ENCODE measurements around the gene ZDHHC8.

ZDHHC8 gene

DNA sequence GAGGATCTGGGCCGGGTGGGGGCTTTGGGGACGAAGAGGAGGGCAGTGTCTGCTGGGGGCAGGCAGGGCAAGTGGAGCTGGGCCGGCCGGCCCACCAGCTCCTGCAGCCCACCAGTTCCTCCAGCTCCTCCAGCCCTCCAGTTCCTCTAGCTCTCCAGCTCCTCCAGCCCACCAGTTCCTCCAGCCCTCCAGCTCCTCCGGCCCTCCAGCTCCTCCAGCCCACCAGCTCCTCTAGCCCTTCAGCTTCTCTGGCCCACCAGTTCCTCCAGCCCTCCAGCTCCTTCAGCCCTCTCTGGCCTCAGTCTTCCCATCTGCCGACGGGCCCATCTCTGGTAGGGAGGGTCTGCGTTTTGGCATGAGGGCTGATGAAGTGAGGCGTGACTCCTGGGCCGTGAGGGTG, 28.4 kb downstream of the ZDHHC8 start:
- TF ChIP-seq, protein P1, sequence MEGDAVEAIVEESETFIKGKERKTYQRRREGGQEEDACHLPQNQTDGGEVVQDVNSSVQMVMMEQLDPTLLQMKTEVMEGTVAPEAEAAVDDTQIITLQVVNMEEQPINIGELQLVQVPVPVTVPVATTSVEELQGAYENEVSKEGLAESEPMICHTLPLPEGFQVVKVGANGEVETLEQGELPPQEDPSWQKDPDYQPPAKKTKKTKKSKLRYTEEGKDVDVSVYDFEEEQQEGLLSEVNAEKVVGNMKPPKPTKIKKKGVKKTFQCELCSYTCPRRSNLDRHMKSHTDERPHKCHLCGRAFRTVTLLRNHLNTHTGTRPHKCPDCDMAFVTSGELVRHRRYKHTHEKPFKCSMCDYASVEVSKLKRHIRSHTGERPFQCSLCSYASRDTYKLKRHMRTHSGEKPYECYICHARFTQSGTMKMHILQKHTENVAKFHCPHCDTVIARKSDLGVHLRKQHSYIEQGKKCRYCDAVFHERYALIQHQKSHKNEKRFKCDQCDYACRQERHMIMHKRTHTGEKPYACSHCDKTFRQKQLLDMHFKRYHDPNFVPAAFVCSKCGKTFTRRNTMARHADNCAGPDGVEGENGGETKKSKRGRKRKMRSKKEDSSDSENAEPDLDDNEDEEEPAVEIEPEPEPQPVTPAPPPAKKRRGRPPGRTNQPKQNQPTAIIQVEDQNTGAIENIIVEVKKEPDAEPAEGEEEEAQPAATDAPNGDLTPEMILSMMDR (conservative IDR thresholded peaks at IDR 0.05; ENCODE audit: control insufficient read depth, insufficient read depth, low read depth, low read length): no peak
- no peak overlapping the region for H3K4me3 ChIP-seq (ENCODE audit: control insufficient read depth, low read depth, low read length)

DNA sequence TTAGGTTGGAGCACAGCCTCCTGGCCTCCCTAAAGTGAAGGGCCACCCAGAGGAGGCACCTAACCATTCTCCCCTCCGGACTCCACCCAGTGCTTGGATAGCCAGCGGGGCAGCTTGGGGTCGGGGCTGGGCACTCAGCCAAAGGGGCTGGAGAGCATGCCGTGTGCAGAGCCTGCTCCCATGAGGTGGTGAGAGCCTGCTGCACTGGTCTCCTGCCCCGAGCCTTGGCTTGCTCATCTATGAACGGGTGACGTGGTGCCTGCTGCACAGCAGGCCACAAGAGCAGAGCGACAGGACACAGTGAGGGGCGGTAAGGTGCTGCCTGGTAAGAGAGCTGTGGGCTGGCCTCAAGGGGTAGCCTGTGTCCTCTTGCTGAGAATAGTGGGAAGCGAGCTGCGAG, 33.3 kb downstream of the ZDHHC8 start:
- DNase-seq (ENCODE audit: low read depth): no peak
- TF ChIP-seq, protein P1 (conservative IDR thresholded peaks at IDR 0.05; ENCODE audit: control insufficient read depth, insufficient read depth, low read depth, low read length): no peak
- no peak overlapping the region for H3K4me3 ChIP-seq (ENCODE audit: control insufficient read depth, low read depth, low read length)

More for the DNA sequence above, 28.4 kb downstream of the ZDHHC8 start:
- no peak for DNase-seq (ENCODE audit: low read depth)

DNA sequence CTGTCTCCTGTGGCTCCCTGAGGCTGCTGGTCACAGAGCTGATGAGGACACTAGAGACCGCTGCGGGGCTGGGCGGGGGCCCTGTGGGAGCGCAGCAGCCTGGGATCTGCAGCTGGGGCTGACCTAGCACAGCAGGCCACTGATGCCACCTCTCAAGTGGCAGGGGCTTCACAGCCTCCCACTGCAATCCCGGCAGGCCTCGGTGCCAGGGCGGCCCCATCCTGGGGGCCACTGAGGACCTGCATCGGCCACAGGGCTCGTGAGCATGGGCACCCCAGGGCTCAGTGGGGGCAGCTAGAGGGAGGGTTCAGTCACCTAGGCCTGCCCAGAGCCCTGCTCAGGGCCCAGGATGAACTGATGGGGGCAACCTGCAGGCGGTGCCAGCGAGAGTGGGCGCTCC, 33.8 kb downstream of the ZDHHC8 start:
- TF ChIP-seq, protein P1 (conservative IDR thresholded peaks at IDR 0.05; ENCODE audit: control insufficient read depth, insufficient read depth, low read depth, low read length): no peak
- no peak for DNase-seq (ENCODE audit: low read depth)

DNA sequence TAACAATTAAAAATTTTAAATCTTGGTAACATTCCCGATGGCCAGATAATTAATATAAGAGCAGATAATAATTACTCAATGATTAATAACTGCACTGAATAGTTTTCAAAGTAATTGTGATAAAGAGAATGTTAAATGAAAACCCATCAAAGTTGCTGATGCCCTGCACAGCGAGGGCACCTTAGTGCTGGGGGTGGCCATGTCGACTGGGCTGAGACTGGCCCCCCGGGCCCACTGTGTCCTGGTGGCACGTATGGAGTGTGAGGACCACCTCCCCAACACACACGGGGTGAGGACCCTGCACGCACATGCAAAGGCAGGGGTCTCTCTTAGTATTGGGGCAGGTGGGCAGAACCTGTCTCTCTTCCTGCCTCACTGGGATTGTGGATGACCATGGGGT, 34.3 kb downstream of the ZDHHC8 start:
- TF ChIP-seq, protein P1 (conservative IDR thresholded peaks at IDR 0.05; ENCODE audit: control insufficient read depth, insufficient read depth, low read depth, low read length): no peak
- no peak for DNase-seq (ENCODE audit: low read depth)
- H3K4me3 ChIP-seq (ENCODE audit: control insufficient read depth, low read depth, low read length): no peak overlapping the region

More for the DNA sequence above, 33.8 kb downstream of the ZDHHC8 start:
- H3K4me3 ChIP-seq (ENCODE audit: control insufficient read depth, low read depth, low read length): no peak overlapping the region

DNA sequence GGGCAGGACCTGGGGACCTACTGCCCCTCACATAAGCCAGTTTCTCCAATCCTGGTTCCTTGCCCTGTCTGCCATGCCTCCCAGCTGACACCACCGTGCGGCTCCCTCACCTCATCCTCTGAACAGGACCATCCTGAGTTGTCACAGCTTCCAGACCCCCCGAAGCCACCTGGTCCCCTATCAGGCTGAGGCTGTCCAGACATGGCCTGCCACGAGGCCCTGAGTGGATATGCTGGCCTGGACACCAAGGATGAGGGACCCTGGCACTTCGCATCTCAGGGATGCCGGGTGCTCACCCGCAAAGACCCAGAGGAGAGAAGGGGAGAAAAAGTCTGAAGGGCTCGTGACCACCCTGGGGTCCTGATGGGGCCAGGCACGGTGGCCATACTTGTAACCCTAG, 35.1 kb downstream of the ZDHHC8 start:
- H3K4me3 ChIP-seq (ENCODE audit: control insufficient read depth, low read depth, low read length): no peak overlapping the region
- TF ChIP-seq, protein P1 (conservative IDR thresholded peaks at IDR 0.05; ENCODE audit: control insufficient read depth, insufficient read depth, low read depth, low read length): no peak
- no peak for DNase-seq (ENCODE audit: low read depth)

DNA sequence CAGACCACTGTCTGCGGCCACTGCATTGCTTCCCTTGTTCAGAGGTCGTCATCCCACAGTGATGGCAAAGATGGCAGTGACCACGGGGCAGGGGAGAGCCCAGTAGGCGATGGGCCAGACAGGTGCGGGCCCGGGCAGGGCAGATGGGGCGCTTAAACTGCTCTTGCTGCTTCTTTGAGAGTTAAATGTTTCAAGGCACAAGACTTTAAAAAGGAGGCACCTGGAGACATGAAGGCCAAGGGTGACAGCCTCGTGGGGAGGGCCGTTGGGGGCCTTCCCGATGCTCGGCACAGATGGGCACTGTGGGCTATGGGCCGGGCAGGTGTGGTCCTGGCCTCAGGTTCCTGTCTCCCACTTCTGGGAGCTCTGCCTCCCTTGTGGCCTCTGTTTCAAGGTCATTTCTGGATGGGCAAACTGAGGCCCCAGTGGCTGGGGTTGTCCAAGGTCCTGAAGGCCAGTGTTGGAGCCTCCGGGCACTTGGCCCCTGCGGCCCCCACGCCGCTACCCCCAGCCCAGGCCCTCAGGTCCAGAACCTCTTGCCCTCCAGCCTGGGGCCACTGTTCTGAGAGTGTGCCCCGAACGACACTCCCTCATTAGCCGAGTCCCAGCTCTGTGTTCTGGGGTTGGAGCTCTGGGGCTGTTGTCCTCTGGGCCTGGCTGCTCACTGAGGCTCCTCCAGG, 36.2 kb downstream of the ZDHHC8 start:
- DNase-seq (ENCODE audit: low read depth): no peak
- TF ChIP-seq, protein P1 (conservative IDR thresholded peaks at IDR 0.05; ENCODE audit: control insufficient read depth, insufficient read depth, low read depth, low read length): no peak
- no peak overlapping the region for H3K4me3 ChIP-seq (ENCODE audit: control insufficient read depth, low read depth, low read length)
